HepG2 (cell line): Measurements from ENCODE around the gene SESN2. TPM values are rescaled to one million over a fixed set of nuclear protein-coding genes. Genes with fewer than 3 reads are reported as not detected.

Source experiments
- ATAC-seq: fragments of 200-7000 bp; cut with Tn5 transposase; 3 replicates; pipeline ENCODE4 v1.9.1; 2020; ENCODE audit warnings: mild to moderate bottlenecking, moderate library complexity
- BruUV-seq: library from RNA; stranded (reverse); fragments of 400-500 nt; replicated peaks from 2 replicates; lab custom pipeline; 2021; lab: Mats Ljungman, UMichigan
- CTCF ChIA-PET: fragments of 300-600 bp; formaldehyde crosslinking; extraction: SDS; loops from one replicate; lab custom pipeline; 2021; ENCODE audit warnings: low total read pairs, inconsistent platforms, low intra/inter-chr PET ratio; lab: Yijun Ruan, JAX
- POLR2A ChIA-PET: fragments of 350-600 bp; sonication (Branson Sonifier 250); formaldehyde crosslinking; loops from one replicate; lab custom pipeline; 2020; ENCODE audit warnings: antibody characterized with exemption, inconsistent platforms; lab: Yijun Ruan, JAX
- DNase-seq: peaks from one replicate; pipeline ENCODE4 v3.0.0-alpha.2; 2015; ENCODE audit warnings: low spot score
- FAIRE-seq: peaks from 3 replicates; lab custom pipeline; 2011; peaks lifted over from hg19 to GRCh38; lab: Jason Lieb, UNC
- H2AFZ ChIP-seq: one replicate; pipeline ENCODE4 v1.6.1; 2011; ENCODE audit warnings: low read length, inconsistent platforms
- H3K27ac ChIP-seq: fragments of 300-600 bp; 3 replicates; pipeline ENCODE4 v1.8.0; 2011; ENCODE audit warnings: mixed run types, mild to moderate bottlenecking, mixed read lengths, low read length, inconsistent platforms; ENCODE audit not compliant: insufficient read depth; ENCODE audit errors: extremely low read length
- H3K27me3 ChIP-seq, 2 experiments: fragments of 200-600 bp in 1 of 2; 2 replicates in 1 of 2; 3 replicates in 1 of 2; pipeline versions ENCODE4 v1.6.0 to v1.8.0; 2011; ENCODE audit warnings: low read length in 2 of 2, mild to moderate bottlenecking in 2 of 2, moderate library complexity in 2 of 2, inconsistent platforms in 1 of 2; ENCODE audit not compliant: insufficient read depth in 2 of 2, control insufficient read depth in 1 of 2
- H3K36me3 ChIP-seq, 2 experiments: fragments of 200-600 bp in 1 of 2; replicated peaks in 1 of 2; 2 replicates in 1 of 2; 3 replicates in 1 of 2; pipeline versions ENCODE4 v1.5.1 to v1.8.0; 2011; ENCODE audit warnings: low read length in 2 of 2, inconsistent platforms in 1 of 2; ENCODE audit not compliant: insufficient read depth in 2 of 2, control insufficient read depth in 1 of 2
- H3K4me1 ChIP-seq: 2 replicates; pipeline ENCODE4 v1.5.1; 2012; ENCODE audit warnings: low read length, inconsistent platforms; ENCODE audit not compliant: insufficient read depth
- H3K4me2 ChIP-seq: 2 replicates; pipeline ENCODE4 v1.6.0; 2011; ENCODE audit warnings: low read depth, low read length, inconsistent platforms
- H3K4me3 ChIP-seq, 3 experiments: fragments of 200-600 bp in 1 of 3; sonication (generic), shearing (Covaris generic) in 1 of 3; replicated peaks in 1 of 3; 2 replicates each; pipeline ENCODE4 v1.5.1; 2011 to 2016; ENCODE audit warnings: low read length in 3 of 3, inconsistent platforms in 2 of 3, low read depth in 2 of 3, mild to moderate bottlenecking in 2 of 3, control low read depth in 1 of 3, mixed read lengths in 1 of 3; ENCODE audit not compliant: insufficient read depth in 1 of 3
- H3K79me2 ChIP-seq: one replicate; pipeline ENCODE4 v1.6.1; 2011; ENCODE audit warnings: low read length, inconsistent platforms; ENCODE audit not compliant: insufficient read depth
- H3K9ac ChIP-seq: 2 replicates; pipeline ENCODE4 v1.6.0; 2011; ENCODE audit warnings: mild to moderate bottlenecking, low read depth, low read length, inconsistent platforms; ENCODE audit not compliant: insufficient read depth
- H3K9me3 ChIP-seq: 2 replicates; pipeline ENCODE4 v1.5.1; 2012; ENCODE audit warnings: mild to moderate bottlenecking, low read length
- H4K20me1 ChIP-seq: 2 replicates; pipeline ENCODE4 v1.6.0; 2011; ENCODE audit warnings: inconsistent platforms, mild to moderate bottlenecking, low read length, moderate library complexity; ENCODE audit not compliant: insufficient read depth
- FOXP1 ChIP-seq, 2 experiments: fragments of 450-650 bp in 1 of 2; IDR thresholded peaks; 2 replicates each; pipeline ENCODE4 v1.6.1; 2017 to 2018; ENCODE audit warnings: antibody characterized with exemption in 1 of 2
- MAFF ChIP-seq: IDR thresholded peaks from 2 replicates; pipeline ENCODE4 v1.6.1; 2011; ENCODE audit warnings: low read depth, low read length, improper control_type of control experiment
- NFIC ChIP-seq: IDR thresholded peaks from 2 replicates; pipeline ENCODE4 v1.6.1; 2012; ENCODE audit warnings: mild to moderate bottlenecking, low read length, inconsistent platforms
- SMARCE1 ChIP-seq: fragments of 450-650 bp; IDR thresholded peaks from 2 replicates; pipeline ENCODE4 v1.6.1; 2017; ENCODE audit warnings: borderline replicate concordance
- ZBTB8A ChIP-seq: sonication (generic); formaldehyde crosslinking; IDR thresholded peaks from 2 replicates; pipeline ENCODE4 v1.4.0; 2020; ENCODE audit warnings: mild to moderate bottlenecking, low read depth, missing genetic modification reagents, borderline replicate concordance
- ZNF460 ChIP-seq: sonication (generic); formaldehyde crosslinking; IDR thresholded peaks from 2 replicates; pipeline ENCODE4 v1.5.1; 2020; ENCODE audit warnings: missing genetic modification reagents, mild to moderate bottlenecking, borderline replicate concordance
- ZNF607 ChIP-seq: sonication (generic); formaldehyde crosslinking; IDR thresholded peaks from 2 replicates; pipeline ENCODE4 v1.5.1; 2020; ENCODE audit warnings: missing genetic modification reagents, mild to moderate bottlenecking, borderline replicate concordance
- ZNF749 ChIP-seq: sonication (generic); formaldehyde crosslinking; IDR thresholded peaks from 2 replicates; pipeline ENCODE4 v1.8.0; 2022; ENCODE audit warnings: mild to moderate bottlenecking, missing genetic modification reagents, moderate library complexity, borderline replicate concordance
- ZNF780A ChIP-seq: sonication (generic); formaldehyde crosslinking; IDR thresholded peaks from 2 replicates; pipeline ENCODE4 v1.8.0; 2022; ENCODE audit warnings: mild to moderate bottlenecking, missing genetic modification reagents, moderate library complexity
- ZNF781 ChIP-seq: sonication (generic); formaldehyde crosslinking; IDR thresholded peaks from 2 replicates; pipeline ENCODE4 v1.5.1; 2020; ENCODE audit warnings: borderline replicate concordance, mild to moderate bottlenecking, missing genetic modification reagents; ENCODE audit errors: not compliant biosample characterization
- ZNF883 ChIP-seq: sonication (generic); formaldehyde crosslinking; IDR thresholded peaks from 2 replicates; pipeline ENCODE4 v1.5.1; 2020; ENCODE audit warnings: mild to moderate bottlenecking, missing genetic modification reagents; ENCODE audit errors: not compliant biosample characterization
- WGBS: methylation state at CpG from one replicate; pipeline ENCODE4 v1.1.6; 2017; ENCODE audit warnings: low lambda C conversion rate; 5-methylcytosine and 5-hydroxymethylcytosine counted together
- in situ Hi-C: cut with HindIII; loops from 2 replicates; pipeline ENCODE4 v1.10.0; 2017; ENCODE audit warnings: low pct_unique_long_range_greater_than_20kb; ENCODE audit not compliant: extremely low pct_ligation_motif_present
- intact Hi-C: fragments of 100-400 bp; cut with micrococcal nuclease; formaldehyde crosslinking; loops from one replicate; pipeline ENCODE4 v1.10.0; 2022; ENCODE audit not compliant: unreplicated experiment
- polyA plus RNA-seq, 8 experiments: library from polyadenylated mRNA; depleted of rRNA in 3 of 8; stranded (reverse) in 7 of 8; unstranded in 1 of 8; fragments of >200 nt; fragmentation: Illumina TruSeq in 4 of 8; extraction: Trizol in 4 of 8; gene quantifications; 2 replicates each; pipeline versions ENCODE4 v1.2.1 to v1.2.3, GENCODE V29; 2011 to 2016; ENCODE audit warnings: low read depth in 4 of 8, missing spikeins in 1 of 8, mixed read lengths in 1 of 8; ENCODE audit not compliant: insufficient read depth in 1 of 8
- total RNA-seq, 5 experiments: library from RNA; depleted of rRNA; stranded (reverse); fragments of >200 nt; fragmentation: Illumina TruSeq; extraction: Trizol; gene quantifications; 2 replicates each; pipeline ENCODE4 v1.2.3, GENCODE V29; 2016; ENCODE audit warnings: low read depth in 1 of 5
- TF ChIP-seq, protein P1 (sequence below): sonication (generic); formaldehyde crosslinking; IDR thresholded peaks from 2 replicates; pipeline ENCODE4 v1.4.0; 2020; ENCODE audit warnings: missing genetic modification reagents
- TF ChIP-seq, protein P2 (sequence below): conservative IDR thresholded peaks from 2 replicates; pipeline ENCODE4 v1.6.1; 2018; ENCODE audit warnings: missing genetic modification reagents
- TF ChIP-seq, protein P3 (sequence below): sonication (generic); formaldehyde crosslinking; IDR thresholded peaks from 2 replicates; pipeline ENCODE4 v1.5.0; 2020; ENCODE audit warnings: missing genetic modification reagents, mild to moderate bottlenecking, borderline replicate concordance
- TF ChIP-seq, protein P4 (sequence below): sonication (generic); formaldehyde crosslinking; IDR thresholded peaks from 2 replicates; pipeline ENCODE4 v1.4.0; 2020; ENCODE audit warnings: missing genetic modification reagents

The SESN2 gene
- total and polyA plus RNA-seq, 2 of the 13 experiments (the other 11 are each of a cell fraction or from before 2014, with no cell fraction given): 13.2 to 19.1 TPM

DNA sequence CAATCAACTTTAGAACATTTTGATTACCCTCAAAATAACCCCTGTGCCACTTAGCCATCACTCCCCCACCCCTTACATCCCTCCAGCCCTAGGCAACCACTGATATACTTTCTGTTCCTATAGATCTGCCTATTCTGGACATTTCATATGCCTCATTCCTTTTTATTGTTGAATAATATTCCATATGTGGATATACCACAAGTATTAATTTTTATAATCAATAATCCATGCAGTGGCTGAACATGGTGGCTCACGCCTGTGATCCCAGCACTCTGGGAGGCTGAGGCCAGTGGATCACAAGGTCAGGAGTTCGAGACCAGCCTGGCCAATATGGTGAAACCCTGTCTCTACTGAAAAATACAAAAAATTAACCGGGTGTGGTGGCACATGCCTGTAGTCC lies 49.4 kb downstream of the SESN2 start:
- POLR2A ChIA-PET: no interaction called here

More for the DNA sequence above, 49.4 kb downstream of the SESN2 start:
- in situ Hi-C loops (no loop called here), intact Hi-C loops (no loop called here)
- H3K27me3 ChIP-seq: no peaks in the 10 kb centered on the region
- H2AFZ ChIP-seq: no peak overlapping the region
- no peak overlapping the region for H3K4me2 ChIP-seq
- H3K79me2 ChIP-seq: no peaks in the 10 kb centered on the region
- FAIRE-seq (no peak), DNase-seq (no peak), ATAC-seq (no peak)
- H3K9ac ChIP-seq: no peak overlapping the region
- no peak overlapping the region for H3K27ac ChIP-seq
- H4K20me1 ChIP-seq: no peaks in the 10 kb centered on the region
- peaks cover 14% of the 10 kb centered on the region for H3K4me1 ChIP-seq
- H3K36me3 ChIP-seq: no peaks in the 10 kb centered on the region
- BruUV-seq: no TSS peak
- WGBS: 68% methylated on average over 3 of the region's 3 CpGs
- CTCF ChIA-PET: no interaction called here
- no peaks in the 10 kb centered on the region for H3K9me3 ChIP-seq
- no peak overlapping the region for H3K4me3 ChIP-seq
- TF ChIP-seq ZNF460 (CRISPR knock-in tag): no peak
- TF ChIP-seq ZBTB8A (CRISPR knock-in tag): no peak
- TF ChIP-seq NFIC: no peak
- TF ChIP-seq ZNF883 (CRISPR knock-in tag): no peak
- no peak for TF ChIP-seq ZNF749 (CRISPR knock-in tag)
- no peak for TF ChIP-seq ZNF781 (CRISPR knock-in tag)
- TF ChIP-seq, protein P1, sequence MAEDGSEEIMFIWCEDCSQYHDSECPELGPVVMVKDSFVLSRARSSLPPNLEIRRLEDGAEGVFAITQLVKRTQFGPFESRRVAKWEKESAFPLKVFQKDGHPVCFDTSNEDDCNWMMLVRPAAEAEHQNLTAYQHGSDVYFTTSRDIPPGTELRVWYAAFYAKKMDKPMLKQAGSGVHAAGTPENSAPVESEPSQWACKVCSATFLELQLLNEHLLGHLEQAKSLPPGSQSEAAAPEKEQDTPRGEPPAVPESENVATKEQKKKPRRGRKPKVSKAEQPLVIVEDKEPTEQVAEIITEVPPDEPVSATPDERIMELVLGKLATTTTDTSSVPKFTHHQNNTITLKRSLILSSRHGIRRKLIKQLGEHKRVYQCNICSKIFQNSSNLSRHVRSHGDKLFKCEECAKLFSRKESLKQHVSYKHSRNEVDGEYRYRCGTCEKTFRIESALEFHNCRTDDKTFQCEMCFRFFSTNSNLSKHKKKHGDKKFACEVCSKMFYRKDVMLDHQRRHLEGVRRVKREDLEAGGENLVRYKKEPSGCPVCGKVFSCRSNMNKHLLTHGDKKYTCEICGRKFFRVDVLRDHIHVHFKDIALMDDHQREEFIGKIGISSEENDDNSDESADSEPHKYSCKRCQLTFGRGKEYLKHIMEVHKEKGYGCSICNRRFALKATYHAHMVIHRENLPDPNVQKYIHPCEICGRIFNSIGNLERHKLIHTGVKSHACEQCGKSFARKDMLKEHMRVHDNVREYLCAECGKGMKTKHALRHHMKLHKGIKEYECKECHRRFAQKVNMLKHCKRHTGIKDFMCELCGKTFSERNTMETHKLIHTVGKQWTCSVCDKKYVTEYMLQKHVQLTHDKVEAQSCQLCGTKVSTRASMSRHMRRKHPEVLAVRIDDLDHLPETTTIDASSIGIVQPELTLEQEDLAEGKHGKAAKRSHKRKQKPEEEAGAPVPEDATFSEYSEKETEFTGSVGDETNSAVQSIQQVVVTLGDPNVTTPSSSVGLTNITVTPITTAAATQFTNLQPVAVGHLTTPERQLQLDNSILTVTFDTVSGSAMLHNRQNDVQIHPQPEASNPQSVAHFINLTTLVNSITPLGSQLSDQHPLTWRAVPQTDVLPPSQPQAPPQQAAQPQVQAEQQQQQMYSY: no peak
- TF ChIP-seq ZNF780A: no peak
- TF ChIP-seq, protein P2, sequence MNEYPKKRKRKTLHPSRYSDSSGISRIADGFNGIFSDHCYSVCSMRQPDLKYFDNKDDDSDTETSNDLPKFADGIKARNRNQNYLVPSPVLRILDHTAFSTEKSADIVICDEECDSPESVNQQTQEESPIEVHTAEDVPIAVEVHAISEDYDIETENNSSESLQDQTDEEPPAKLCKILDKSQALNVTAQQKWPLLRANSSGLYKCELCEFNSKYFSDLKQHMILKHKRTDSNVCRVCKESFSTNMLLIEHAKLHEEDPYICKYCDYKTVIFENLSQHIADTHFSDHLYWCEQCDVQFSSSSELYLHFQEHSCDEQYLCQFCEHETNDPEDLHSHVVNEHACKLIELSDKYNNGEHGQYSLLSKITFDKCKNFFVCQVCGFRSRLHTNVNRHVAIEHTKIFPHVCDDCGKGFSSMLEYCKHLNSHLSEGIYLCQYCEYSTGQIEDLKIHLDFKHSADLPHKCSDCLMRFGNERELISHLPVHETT (CRISPR knock-in tag): no peak
- TF ChIP-seq, protein P3, sequence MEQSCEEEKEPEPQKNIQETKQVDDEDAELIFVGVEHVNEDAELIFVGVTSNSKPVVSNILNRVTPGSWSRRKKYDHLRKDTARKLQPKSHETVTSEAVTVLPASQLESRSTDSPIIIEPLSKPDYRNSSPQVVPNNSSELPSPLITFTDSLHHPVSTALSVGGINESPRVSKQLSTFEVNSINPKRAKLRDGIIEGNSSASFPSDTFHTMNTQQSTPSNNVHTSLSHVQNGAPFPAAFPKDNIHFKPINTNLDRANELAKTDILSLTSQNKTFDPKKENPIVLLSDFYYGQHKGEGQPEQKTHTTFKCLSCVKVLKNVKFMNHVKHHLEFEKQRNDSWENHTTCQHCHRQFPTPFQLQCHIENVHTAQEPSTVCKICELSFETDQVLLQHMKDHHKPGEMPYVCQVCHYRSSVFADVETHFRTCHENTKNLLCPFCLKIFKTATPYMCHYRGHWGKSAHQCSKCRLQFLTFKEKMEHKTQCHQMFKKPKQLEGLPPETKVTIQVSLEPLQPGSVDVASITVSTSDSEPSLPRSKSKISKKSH: no peak
- no peak for TF ChIP-seq ZNF607 (CRISPR knock-in tag)
- TF ChIP-seq, protein P4, sequence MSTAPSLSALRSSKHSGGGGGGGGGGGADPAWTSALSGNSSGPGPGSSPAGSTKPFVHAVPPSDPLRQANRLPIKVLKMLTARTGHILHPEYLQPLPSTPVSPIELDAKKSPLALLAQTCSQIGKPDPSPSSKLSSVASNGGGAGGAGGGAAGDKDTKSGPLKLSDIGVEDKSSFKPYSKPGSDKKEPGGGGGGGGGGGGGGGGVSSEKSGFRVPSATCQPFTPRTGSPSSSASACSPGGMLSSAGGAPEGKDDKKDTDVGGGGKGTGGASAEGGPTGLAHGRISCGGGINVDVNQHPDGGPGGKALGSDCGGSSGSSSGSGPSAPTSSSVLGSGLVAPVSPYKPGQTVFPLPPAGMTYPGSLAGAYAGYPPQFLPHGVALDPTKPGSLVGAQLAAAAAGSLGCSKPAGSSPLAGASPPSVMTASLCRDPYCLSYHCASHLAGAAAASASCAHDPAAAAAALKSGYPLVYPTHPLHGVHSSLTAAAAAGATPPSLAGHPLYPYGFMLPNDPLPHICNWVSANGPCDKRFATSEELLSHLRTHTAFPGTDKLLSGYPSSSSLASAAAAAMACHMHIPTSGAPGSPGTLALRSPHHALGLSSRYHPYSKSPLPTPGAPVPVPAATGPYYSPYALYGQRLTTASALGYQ: no peak
- TF ChIP-seq MAFF: no peak
- no peak for TF ChIP-seq FOXP1 (IDR thresholded peaks at IDR 0.05)
- TF ChIP-seq FOXP1 (CRISPR knock-in tag; IDR thresholded peaks at IDR 0.05): no peak
- no peak for TF ChIP-seq SMARCE1
